GM21723 (cell line): Measurements from ENCODE around the gene UBAC1.
"Not testable (repeated sequence)": the region's sequence is repeated elsewhere in the genome, so short reads cannot be mapped to it uniquely, and the experiment has no call there.

Experiments used
- ATAC-seq: cut with Tn5 transposase; IDR thresholded peaks from one replicate; pipeline ENCODE4 v1.9.1; 2021; ENCODE audit warnings: mild to moderate bottlenecking, moderate library complexity; ENCODE audit not compliant: unreplicated experiment

Gene UBAC1

GRCh38 chr9:135943604-135944003, 17.6 kb downstream of the UBAC1 start:
- ATAC-seq = not testable (repeated sequence)

GRCh38 chr9:135941288-135941995, 19.7 kb downstream of the UBAC1 start:
- no peak for ATAC-seq

DNA sequence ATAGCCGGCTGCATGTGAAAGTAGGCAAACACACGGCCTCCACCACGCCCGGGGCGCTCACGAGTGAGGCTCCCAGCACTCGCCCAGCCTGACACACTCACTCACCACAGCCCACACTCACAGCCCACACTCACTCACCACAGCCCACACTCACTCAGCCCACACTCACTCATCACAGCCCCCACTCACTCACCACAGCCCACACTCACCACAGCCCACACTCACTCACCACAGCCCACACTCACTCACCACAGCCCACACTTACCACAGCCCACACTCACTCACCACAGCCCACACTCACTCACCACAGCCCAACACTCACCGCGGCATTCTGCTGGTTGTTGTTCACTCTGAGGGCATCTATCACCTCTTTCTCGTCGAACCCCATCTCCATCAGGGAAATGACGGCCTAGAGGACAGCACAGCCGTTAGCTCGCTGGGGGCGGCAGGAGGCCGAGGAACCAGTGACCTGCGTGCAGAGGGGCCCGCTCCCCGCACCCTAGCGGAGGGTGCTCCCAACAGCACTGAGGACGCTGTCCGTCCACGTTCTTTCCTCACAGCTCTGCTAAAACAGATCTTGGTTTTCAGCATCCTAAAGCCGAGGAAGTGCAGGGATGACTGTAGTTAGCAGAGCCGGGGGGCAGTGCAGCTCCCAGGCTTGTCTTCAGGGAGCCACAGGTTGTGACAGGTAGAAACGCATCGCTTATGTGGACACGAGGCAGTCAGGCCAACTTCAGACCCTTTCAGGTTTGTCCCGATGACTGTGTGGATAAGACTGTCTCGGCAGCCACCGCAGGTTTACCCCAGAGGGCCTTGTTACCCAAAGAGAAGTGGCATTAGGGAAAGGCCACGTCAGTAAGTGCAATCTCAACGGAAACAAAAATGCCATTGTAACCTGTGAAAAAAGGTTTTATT, 21.6 kb downstream of the UBAC1 start:
- ATAC-seq = no peak

DNA sequence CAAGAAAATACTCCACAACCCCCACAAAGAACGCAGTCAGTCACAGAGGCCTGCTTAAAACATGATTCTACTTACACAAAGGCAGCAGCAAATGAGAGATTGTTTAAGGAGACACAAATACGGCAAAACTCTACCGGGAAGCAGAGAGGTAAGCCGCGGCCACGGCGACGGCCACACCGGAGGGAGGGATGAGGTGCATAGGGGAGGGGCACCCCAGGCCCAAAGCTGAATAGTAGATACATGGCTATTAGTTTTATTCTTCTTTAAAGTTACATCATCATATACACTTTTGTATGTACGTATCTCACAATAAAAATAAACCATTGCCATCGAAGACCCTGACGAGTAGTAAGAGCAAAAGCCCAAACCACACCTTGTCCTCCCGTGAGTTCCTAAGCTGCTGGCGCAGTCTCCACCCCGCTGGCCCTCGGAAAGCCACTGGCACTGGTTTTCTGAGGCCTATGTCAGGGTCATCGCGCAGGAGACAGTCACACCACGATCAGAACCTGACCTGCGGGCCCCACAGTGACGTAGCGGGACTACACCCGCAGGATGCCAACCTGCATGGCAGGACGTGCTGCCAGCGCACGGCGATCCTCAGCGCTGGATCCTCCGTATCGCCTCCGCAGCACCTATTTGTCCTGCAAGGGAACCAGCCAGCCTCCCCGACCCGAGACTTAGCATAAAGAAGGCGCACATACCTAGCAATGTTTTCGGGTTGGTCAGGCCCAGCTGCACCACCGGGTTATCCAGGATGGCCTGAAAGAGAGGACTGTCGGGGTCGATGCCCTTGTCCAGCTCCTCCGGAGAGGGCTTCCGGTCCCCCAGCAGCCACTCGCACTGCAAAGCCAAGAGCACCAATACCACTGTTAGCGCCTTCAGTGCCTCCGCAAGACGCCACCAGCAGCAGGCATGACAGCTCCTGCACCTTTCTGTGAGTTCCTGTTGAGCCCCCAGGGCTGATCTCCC, 23.4 kb downstream of the UBAC1 start:
- ATAC-seq = no peak

- ATAC-seq = no peak
These were observed 28.1 kb downstream of the UBAC1 start for GRCh38 chr9:135933114-135933513.

GRCh38 chr9:135932656-135933055, 28.5 kb downstream of the UBAC1 start:
- ATAC-seq = no peak

DNA sequence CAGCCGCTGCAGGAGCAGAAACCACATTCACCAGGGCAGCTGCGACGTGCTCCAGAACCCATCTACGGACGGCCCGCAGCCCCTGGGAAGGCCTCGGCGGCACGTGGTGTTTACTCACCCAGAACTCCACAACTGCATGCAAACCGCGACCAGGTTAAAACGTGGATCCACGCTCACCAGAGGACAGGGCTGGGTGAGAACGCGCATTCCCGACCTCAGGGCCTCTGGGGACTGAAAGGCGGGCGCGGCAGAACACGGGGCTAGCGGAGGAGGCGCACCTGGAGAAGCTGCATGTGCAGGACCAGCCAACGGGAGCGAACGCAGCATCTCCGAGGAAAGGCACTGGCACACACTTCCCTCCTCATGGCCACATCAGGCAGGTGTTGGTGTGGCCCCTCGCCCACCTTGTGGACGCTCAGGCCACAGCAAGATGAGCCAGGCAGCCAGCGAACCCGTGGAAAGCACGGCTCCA, 29.8 kb downstream of the UBAC1 start:
- ATAC-seq = no peak

DNA sequence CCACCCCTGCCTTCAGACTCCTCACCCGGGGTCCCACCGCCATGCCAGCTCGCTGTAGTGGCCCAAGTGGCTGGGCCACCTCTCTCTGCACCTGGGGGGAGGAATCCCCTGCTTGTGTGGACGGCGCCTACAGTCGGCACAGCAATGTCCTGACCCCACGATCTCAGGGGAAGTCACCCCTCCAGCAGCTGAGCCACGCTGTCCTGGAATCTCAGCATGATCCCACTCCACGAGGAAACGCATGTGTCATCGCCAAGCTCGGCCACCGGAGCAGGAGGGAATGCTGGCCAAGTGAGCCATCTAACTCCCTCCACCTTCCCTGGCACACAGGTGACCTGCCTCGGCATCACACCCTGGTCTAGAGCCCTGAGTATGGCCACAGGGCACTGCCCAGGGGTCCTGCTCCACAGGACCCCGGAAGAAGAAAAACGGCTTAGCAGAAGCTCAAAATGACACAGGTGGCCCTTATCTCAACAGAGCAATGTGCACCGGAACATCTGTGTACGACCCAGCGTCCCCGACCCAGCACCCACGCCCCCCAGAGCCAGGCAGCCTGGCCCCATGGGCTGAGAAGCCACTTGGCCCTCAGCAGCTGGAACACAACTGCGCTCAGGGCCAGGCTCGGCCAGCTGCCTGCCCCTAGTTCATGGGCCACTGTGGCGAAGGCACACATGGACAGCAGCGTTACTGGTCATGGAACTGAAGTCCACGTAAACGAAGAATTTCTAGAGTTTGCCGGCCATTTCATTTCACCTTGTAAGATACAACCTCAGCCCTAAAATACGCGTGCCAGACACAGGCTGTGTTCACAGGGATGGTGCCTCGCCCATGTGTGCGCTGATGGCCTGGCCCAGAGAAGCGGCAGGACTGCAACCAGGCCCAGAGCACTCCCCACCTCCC, 30.5 kb downstream of the UBAC1 start:
- ATAC-seq = no peak

DNA sequence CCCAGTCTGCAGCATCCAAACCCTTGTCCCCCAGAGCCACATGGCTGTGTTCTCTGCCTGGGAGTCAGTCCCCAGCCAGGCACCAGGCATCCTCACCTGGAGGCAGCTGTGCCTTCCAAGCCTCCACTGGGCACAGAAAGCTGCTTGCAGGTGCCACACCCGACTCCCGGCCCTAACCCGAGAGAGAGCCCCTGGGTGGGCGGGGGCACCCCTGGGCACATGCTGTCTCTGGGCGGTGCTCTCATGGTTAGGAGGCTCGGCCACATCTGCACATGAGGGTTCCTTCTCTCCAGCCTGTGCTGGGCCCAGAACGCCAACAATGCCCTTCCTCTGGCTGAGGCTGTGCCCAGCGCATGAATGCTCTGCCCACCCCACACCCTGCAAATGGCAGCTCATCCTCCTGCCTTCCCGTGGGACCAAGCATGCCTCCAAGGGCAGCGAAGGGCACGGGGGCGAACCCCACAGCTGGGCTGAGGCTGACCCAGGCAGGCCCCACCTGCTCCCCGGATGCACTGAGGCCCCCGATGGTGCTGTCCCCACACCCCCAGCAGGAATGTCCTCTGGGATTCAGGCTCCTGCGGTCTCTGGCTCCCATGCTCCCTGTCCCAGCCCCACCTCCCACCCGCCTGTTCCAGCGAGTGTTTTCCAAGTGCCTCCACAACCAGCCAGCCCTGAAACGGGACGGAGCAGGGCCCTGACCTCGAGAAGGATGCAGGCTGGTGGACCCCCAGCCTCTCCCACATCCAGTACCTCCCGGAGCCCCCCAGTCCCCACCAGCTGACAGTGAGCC, 31.3 kb downstream of the UBAC1 start:
- ATAC-seq = no peak

DNA sequence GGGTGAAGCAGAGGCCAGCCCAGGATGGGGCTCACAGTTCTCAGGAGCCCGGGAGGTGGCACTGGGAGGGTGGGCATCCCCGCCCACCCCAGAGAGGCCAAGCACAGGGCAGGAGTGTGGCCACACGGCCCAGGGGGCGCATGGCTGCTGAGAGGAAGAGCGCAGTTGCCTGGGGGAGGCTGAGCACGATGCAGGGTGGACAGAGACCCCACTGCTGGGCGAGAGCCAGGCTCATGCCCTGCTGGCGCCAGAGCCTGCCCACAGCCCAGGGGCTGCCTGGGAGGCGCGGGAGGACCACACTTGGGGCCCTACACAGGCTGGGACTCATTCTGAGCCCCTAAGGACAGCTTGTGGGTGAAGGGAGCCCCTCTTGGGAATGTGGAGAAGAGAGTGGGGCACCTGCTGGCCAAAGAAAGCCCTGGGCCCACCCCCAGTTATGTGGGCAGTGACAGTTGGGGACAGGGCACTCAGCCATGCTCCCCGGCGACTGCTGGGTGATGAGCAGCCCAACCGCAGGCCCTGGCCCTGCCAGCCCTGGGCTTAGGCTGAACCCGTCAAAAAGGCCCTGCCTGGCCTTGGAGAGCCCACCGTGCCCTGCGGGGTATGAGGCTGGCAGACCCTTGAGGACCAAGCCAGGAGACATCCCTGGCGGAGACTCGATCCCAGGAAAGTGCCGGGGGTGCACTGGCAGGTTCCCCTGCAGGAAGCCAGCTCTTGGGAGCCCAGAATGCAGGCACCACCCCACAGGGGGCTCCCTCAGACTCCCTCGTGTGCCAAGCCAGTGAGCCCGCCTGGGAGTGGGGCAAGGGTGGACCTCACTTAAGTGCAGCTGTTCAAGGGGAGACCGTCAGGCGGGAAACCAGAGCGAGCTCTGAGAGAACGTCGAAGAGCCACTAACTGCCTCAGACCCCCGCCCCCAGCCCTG, 32.2 kb downstream of the UBAC1 start:
- no peak for ATAC-seq

DNA sequence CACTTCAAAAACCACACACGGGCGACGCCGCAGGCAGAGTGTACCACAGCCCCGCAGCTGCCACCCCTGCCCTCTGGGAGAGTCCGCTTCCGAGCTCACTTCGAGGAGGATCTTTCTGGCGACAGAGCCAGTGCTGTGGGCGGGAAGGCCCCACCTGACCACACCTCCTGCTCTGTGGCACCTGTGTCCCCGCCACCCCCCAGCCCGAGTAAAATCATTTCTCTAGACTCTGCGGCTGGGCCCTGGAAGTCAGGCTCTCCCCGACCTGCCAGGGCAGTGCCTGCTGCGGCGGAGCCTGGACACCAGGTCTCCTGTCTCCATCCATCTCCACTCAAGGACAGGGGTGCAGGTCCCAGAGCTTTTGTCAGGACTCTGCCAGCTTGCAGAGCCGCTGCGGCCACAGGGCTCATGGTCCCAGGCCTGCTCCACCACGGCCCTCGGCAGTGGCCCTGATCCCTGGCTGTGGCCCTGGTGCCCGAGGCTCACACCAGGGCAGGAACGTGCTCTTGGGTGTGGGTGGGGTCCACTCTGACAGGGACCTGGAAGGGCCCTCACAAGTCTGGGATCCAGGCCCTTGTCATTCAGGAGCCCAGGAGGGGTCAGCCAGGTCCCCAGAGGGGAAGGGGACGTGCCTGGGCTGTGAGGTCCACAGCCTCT, 33.0 kb downstream of the UBAC1 start:
- no peak for ATAC-seq

DNA sequence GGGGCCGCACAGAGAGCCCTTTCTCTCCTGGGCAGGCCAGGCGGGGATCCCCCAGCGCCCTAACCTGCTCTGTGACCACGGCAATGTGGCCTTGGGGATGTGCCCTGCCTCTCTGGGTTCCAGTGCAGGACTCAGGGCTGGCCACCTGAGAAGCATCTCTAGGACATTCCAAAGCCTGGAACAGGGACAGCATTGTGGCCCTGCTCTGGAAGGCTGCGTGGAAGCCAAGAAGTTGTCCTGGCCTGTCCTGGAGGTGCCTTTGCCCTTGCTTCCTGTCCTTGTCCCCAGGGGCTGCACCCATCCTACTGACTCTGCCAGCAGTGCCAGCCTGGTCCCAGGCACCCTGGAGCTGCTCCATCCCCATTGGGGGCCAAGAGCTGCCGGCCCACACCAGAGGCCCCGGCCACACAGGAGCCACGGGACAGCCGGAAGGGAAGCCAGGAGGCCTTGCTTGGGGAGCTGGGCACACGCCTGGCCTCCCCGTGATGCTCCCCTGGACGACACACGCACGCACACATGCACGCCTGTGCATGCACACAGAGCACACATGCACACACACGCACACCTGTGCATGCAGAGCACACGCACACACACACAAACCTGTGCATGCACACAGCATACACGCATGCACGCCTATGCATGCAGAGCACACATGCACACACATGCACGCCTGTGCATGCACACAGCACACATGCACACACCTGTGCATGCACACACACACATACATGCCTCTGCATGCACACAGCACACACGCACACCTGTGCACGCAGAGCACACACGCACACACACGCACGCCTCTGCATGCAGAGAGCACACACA, 33.8 kb downstream of the UBAC1 start:
- no peak for ATAC-seq

- no peak for ATAC-seq
These were observed 34.6 kb downstream of the UBAC1 start for GRCh38 chr9:135926402-135927194.

DNA sequence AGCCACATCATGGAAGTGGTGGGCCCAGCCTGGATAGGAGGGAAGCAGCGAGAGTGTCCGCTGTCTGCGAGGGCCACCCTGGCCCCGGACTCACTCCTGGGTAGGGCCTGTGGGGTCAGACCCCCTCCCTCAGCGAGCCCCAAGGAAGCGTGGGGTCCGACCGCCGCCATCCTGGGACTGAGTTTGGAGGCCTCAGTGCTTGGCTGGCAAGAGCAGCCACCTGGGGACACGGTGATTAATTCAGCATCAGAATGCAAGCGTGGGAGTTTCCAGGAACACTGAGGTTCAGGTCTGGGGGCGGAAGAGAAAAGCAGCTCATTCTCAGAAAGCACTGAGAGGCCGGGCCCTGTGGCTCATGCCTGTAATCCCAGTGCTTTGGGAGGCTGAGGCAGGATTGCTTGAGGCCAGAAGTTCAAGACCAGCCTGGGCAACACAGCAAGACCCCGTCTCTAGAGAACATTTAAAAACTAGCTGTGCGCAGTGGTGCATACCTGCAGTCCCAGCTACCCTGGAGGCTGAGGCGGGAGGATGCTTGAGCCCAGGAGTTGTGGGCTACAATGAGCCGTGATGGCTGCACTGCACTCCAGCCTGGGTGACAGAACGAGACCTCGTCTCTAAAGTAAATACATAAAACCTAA, 35.6 kb downstream of the UBAC1 start:
- ATAC-seq = no peak

DNA sequence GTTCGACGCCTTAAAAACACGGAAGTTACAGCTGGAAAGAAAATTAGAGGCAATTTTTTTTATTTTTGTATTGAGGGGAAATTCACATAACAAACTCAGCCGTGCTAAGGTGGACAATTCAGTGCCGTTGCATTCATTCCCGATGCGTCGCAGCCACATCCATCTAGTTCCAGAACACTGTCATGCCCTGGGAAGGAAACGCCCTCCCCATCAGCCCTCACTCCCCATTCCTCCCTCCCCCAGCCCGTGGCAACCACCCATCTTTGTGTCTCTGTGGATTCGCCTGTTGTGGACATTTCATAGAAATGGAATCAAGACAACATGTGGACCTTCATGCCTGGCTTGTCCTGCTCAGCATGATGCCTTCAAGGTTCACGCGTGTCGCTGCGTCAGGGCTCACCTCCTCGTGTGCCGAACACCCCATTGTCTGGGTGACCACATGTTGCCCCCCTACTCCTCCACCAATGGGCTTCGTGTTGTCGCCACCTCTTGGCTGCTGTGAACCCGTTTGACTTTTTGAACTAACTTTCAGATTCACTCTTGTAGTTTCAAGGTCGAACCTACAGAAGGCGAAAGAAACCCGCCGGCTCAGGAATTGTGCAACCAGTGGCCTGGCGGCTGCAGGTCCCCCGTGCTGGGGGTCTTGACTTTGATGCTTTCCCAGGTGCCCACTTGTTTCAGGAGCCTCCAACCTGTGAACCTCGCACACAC, 36.4 kb downstream of the UBAC1 start:
- ATAC-seq = no peak
